Breast epithelium (tissue), 3 donors: ENCODE data around the gene BICD2.

Experiments used
- CTCF ChIP-seq, 3 donors: fragments of 450-650 bp; IDR thresholded peaks; one replicate each; pipeline ENCODE4 v1.5.1; 2016 to 2017; ENCODE audit warnings: antibody characterized with exemption in 3 of 3, mild to moderate bottlenecking in 3 of 3, moderate library complexity in 3 of 3
- POLR2A ChIP-seq: fragments of 450-650 bp; IDR thresholded peaks from one replicate; pipeline ENCODE4 v1.6.1; 2016; ENCODE audit warnings: antibody characterized with exemption, mild to moderate bottlenecking, moderate library complexity
- POLR2AphosphoS5 ChIP-seq, 3 donors: sonication (generic); formaldehyde crosslinking; IDR thresholded peaks; one replicate each; pipeline ENCODE4 v1.6.1; 2017; ENCODE audit warnings: antibody characterized with exemption in 3 of 3

GRCh38 chr9:92696619-92697018 lies 68.0 kb downstream of the BICD2 start:
- TF ChIP-seq CTCF (IDR thresholded peaks at IDR 0.05) (no peak), POLR2A (no peak), POLR2AphosphoS5 (IDR thresholded peaks at IDR 0.05) (no peak)
